ENCODE results near the gene DYTN.

DNA sequence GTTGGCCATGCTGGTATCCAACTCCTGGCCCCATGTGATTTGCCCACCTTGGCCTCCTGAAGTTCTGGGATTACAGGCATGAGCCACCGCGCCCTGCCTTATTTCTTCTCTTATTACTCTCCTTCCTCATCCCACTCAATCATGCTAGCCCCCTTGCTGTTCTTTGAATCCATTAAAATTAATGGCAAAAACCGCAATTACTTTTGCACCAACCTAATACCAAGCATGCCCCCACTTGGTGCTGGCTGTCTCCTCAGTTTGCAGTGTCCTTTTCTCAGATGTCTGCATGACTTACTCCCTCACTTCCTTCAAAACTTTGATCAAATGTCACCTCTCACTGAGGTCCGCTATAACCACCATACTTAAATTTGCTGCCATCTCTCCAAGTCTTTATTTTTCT, 34.6 kb downstream of the DYTN start:
- TF ChIP-seq EZH2 (IDR thresholded peaks at IDR 0.05; ENCODE audit: insufficient read depth, poor library complexity, severe bottlenecking) (no peak), EZH2phosphoT487 (IDR thresholded peaks at IDR 0.05; ENCODE audit: insufficient read depth, low read depth) (no peak)
